ENCODE measurements around the gene SRXN1. TPM values are rescaled to one million over a fixed set of nuclear protein-coding genes. Genes with fewer than 3 reads are reported as not detected.

Gene SRXN1
- total and polyA plus RNA-seq, 9 of the 15 experiments (the other 6 are each of a cell fraction or from before 2014, with no cell fraction given): 6.8 to 36.4 (median 21.6) TPM

- no peak for TF ChIP-seq CHD7 (IDR thresholded peaks at IDR 0.05; ENCODE audit: low read depth, low read length)
- TF ChIP-seq ZNF778 (CRISPR knock-in tag; IDR thresholded peaks at IDR 0.05): no peak
- no peak for TF ChIP-seq SNIP1 (IDR thresholded peaks at IDR 0.05; ENCODE audit: low read depth)
- 0 out of 2 replicates have a peak, but pooled peaks have one; percentile 16 for TF ChIP-seq GABPA (tag; conservative IDR thresholded peaks at IDR 0.05; ENCODE audit: low read depth)
- TF ChIP-seq SMARCB1 (IDR thresholded peaks at IDR 0.05; ENCODE audit: insufficient read length, low read depth): no peak
- TF ChIP-seq CC2D1A (IDR thresholded peaks at IDR 0.05): no peak
- TF ChIP-seq KLF1 (tag; IDR thresholded peaks at IDR 0.05): no peak
- TF ChIP-seq TBL1XR1 (IDR thresholded peaks at IDR 0.05; ENCODE audit: low read length in 2 of 2): no peak
- no peak for TF ChIP-seq PHB2 (IDR thresholded peaks at IDR 0.05; ENCODE audit: low read depth)
- TF ChIP-seq NR0B1 (IDR thresholded peaks at IDR 0.05; ENCODE audit: partially characterized antibody): no peak
- no peak for TF ChIP-seq ARID3B (CRISPR knock-in tag; IDR thresholded peaks at IDR 0.05; ENCODE audit: borderline replicate concordance)
- no peak for TF ChIP-seq DNMT1 (IDR thresholded peaks at IDR 0.05)
Measured at GRCh38 chr20:672963-673602, 20.1 kb upstream of the SRXN1 start (continued).

Measured in K562 (cell line).